Right kidney (tissue), 1 donor: ENCODE measurements around the gene TMEM117.

ENCODE experiments used
- DNase-seq: peaks from one replicate; pipeline ENCODE4 v3.0.0-alpha.2; 2016

TMEM117 gene

GRCh38 chr12:43883748-43884147, 47.9 kb downstream of the TMEM117 start:
- no peak for DNase-seq

- DNase-seq: no peak
These were observed 49.0 kb downstream of the TMEM117 start for GRCh38 chr12:43884683-43885410.

GRCh38 chr12:43887397-43887796, 51.5 kb downstream of the TMEM117 start:
- no peak for DNase-seq

GRCh38 chr12:43891856-43892574, 56.1 kb downstream of the TMEM117 start:
- DNase-seq: no peak

- no peak for DNase-seq
These were observed 57.8 kb downstream of the TMEM117 start for GRCh38 chr12:43893670-43894069.

GRCh38 chr12:43895580-43896206, 59.8 kb downstream of the TMEM117 start:
- DNase-seq: no peak

- DNase-seq: no peak
These were observed 60.6 kb downstream of the TMEM117 start for GRCh38 chr12:43896496-43896895.

GRCh38 chr12:43898474-43898873, 62.6 kb downstream of the TMEM117 start:
- DNase-seq: no peak

- no peak for DNase-seq
These were observed 63.7 kb downstream of the TMEM117 start for GRCh38 chr12:43899574-43899973.

- no peak for DNase-seq
These were observed 67.8 kb downstream of the TMEM117 start for GRCh38 chr12:43903686-43904085.

- DNase-seq: no peak
These were observed 77.0 kb downstream of the TMEM117 start for GRCh38 chr12:43912859-43913258.

GRCh38 chr12:43914391-43914790, 78.5 kb downstream of the TMEM117 start:
- no peak for DNase-seq

GRCh38 chr12:43914923-43915468, 79.1 kb downstream of the TMEM117 start:
- DNase-seq: no peak

GRCh38 chr12:43917896-43918295, 82.0 kb downstream of the TMEM117 start:
- DNase-seq: no peak

GRCh38 chr12:43921666-43922337, 85.9 kb downstream of the TMEM117 start:
- no peak for DNase-seq

GRCh38 chr12:43930032-43930431, 94.2 kb downstream of the TMEM117 start:
- no peak for DNase-seq

- no peak for DNase-seq
These were observed 95.3 kb downstream of the TMEM117 start for GRCh38 chr12:43931187-43931586.

- no peak for DNase-seq
These were observed 99.7 kb downstream of the TMEM117 start for GRCh38 chr12:43935581-43935980.

- no peak for DNase-seq
These were observed 102.1 kb downstream of the TMEM117 start for GRCh38 chr12:43937947-43938346.

GRCh38 chr12:43942379-43942778, 106.5 kb downstream of the TMEM117 start:
- no peak for DNase-seq

GRCh38 chr12:43945983-43946382, 110.1 kb downstream of the TMEM117 start:
- no peak for DNase-seq

- no peak for DNase-seq
These were observed 115.4 kb downstream of the TMEM117 start for GRCh38 chr12:43951286-43951685.
